SKM-1 (cell line): Measurements from ENCODE around the gene ADAMTS12.

Source experiments
- DNase-seq: peaks from one replicate; lab custom pipeline; 2025; ENCODE audit not compliant: unreplicated experiment; lab: John Stamatoyannopoulos, UW

ADAMTS12 gene

DNA sequence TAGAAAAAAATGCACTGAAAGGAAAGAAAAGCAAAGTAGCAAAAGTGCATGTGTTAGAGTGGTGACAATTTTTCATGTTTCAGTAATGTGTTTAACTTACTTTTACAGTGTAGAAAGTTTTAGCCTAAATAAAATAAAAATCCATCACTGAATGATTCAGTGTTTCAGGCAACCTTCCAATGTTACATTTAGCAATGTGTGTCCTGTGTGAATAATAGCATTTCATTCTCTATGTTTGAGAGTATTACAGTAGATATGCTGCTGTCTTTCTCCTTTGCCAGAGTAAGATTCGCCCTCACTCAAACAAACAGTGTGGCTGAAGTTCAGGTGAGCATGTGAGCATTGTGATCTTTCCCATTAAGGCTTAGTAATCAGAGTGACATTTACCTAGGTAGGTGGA lies 279.9 kb downstream of the ADAMTS12 start:
- no peak for DNase-seq

DNA sequence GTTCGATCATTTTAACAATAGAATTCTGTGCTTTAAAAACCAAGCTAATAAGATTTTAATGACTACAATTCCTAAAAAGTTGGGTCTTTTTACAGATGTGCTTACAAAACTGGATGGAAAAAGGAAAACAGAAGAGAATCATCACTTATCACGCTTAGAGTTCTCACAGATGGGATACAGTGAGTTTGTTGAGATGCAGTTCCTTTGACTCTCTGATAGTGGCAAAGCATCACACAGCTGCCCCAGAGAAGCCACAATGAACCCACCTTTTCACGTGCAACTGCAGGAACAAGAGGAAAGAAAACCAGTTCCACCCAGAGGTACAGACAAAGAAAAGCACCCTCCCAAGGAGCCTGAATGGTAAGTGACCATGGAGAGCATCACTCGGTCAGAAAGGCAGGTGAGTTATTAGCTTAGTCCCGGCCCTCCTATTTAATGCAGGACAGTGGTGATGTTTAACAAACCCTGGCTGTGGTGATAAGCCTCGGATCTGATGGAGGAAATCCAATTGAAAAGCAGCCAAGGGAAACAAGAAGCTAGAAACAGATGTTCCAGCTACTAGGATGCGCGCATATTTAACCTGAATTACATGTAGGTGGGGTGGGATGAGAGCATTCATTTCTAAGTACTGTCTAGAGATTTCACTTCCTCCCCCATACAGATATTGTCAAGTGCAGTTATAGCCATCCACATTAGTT lies 283.3 kb downstream of the ADAMTS12 start:
- DNase-seq: no peak

- no peak for DNase-seq
Observed at GRCh38 chr5:33604503-33604902, 287.3 kb downstream of the ADAMTS12 start.

GRCh38 chr5:33601881-33602280 lies 289.9 kb downstream of the ADAMTS12 start:
- DNase-seq: no peak

- no peak for DNase-seq
Observed at GRCh38 chr5:33595303-33595702, 296.5 kb downstream of the ADAMTS12 start.

DNA sequence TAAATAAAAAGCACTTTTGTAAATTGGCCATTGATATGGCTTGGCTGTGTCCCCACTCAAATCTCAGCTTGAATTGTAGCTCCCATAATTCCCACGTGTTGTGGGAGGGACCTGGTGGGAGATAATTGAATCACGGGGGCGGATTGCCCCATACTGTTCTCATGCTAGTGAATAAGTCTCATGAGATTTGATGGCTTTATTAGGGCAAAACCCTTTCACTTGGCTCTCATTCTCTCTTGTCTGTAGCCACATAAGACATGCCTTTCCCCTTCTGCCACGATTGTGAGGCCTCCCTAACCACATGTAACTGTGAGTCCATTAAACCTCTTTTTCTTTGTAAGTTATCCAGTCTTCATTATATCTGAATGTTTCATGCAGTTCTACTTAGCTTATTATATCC lies 297.8 kb downstream of the ADAMTS12 start:
- DNase-seq: no peak

GRCh38 chr5:33592245-33592644 lies 299.5 kb downstream of the ADAMTS12 start:
- no peak for DNase-seq

GRCh38 chr5:33588654-33589372 lies 303.0 kb downstream of the ADAMTS12 start:
- peak; percentile 12 for DNase-seq

DNA sequence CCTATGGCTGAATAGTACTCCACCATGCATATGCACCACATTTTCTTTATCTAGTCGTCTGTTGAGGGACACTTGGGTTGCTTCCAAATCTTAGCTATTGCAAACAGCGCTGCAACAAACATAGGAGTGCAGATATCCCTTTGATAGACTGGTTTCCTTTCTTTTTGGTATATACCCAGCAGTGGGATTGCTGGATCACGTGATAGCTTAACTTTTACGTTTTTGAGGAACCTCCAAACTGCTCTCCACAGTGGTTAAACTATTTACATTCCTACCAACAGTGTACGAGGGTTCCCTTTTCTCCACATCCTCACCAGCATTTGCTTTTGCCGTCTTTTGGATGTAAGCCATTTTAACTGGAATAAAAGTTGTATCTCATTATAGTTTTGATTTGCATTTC lies 308.5 kb downstream of the ADAMTS12 start:
- no peak for DNase-seq

GRCh38 chr5:33582417-33582816 lies 309.4 kb downstream of the ADAMTS12 start:
- DNase-seq: no peak

- no peak for DNase-seq
Observed at GRCh38 chr5:33579789-33580188, 312.0 kb downstream of the ADAMTS12 start.

GRCh38 chr5:33579152-33579551 lies 312.6 kb downstream of the ADAMTS12 start:
- no peak for DNase-seq

DNA sequence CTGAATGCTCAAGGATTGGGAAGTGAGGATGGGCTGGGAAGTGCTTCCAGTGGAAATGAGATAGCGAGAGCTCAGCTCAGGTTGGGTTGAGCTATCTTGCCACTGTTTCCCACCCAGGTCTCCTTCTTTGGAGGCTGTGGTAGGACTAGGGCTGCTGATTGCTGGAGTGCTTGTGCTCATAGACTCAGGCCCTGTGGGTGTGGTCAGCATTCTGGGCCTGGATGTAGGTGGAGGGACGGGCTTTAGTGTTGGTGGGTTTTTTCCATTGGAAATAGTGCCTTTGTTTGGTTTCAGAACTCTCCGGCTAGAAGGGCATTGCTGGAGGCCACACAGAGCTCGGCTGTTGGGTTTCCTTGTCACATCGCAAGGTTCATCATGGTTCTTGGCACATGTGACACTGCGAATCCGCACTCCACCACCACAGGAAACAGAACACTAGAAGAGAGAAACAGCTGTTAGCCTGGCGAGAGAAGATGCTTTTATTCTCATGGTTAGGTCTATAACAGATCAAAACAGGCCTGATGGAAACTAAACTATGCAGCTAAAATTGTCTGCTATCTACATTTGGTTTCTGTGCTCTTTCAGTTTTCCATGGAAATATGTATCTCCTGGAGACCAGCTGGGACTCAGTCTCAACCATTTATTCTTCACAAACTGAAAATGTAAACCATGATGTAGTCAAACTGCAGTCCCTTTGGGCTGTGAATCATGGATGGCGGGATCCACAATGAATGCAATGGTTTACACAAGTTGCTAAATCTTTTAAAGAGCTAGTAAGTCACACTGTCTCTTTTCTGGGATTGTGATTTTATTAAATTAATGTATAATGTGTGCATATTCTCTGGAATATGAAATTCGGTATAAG lies 314.8 kb downstream of the ADAMTS12 start:
- DNase-seq: no peak

DNA sequence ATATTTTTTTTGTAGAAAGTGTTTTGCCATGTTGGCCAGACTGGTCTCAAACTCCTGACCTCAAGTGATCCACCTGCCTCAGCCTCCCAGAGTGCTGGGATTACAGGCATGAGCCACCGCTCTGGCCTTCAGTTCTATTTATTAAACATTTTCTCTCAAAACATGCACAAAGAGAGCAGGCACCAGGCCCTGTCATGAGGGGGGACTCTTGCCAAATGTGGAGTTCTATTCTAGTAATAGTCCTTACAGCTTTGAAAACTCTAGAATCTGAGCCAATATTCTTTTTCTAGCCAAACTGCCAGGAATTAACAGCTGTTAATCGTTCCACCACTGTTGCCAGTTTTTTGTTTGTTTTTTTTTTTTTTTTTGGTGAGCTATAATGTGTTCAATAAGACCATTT lies 326.5 kb downstream of the ADAMTS12 start:
- DNase-seq: no peak

- DNase-seq: no peak
Observed at GRCh38 chr5:33563983-33564908, 327.5 kb downstream of the ADAMTS12 start.

- no peak for DNase-seq
Observed at GRCh38 chr5:33563530-33563929, 328.3 kb downstream of the ADAMTS12 start.

DNA sequence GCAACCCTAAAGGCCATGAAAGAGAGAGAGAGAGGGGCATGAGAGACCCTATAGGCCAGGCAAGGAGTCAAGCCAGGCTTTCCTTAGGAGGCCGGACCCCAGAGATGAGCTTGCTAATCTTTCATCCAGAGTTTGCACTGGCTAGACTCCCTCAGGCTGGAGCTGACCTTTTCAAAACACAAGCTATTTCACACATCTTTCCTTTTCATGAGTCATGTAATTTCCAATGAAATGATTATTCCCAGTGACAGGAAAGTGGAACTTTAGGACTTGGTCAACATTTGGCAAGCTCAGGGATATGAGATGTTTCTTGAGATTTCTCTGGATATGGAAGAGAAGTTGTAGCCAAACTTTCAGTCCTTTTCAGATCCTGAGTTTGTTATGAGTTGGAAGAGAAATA lies 333.3 kb downstream of the ADAMTS12 start:
- DNase-seq: no peak

GRCh38 chr5:33557605-33558004 lies 334.2 kb downstream of the ADAMTS12 start:
- DNase-seq: no peak

- DNase-seq: no peak
Observed at GRCh38 chr5:33556330-33557328, 335.2 kb downstream of the ADAMTS12 start.
